Measurements from ENCODE around the gene NCBP2.

The NCBP2 gene

GRCh38 chr3:196942226-196942914, at the start of gene NCBP2:
NCBP2 (minus strand) TSS chr3:196942528; CDS start chr3:196942503, 25 bp downstream.
- peak; percentile 97 for DNase-seq (ENCODE audit: low spot score)
- Histone ChIP-seq H3K4me3 (ENCODE audit: severe bottlenecking) (peak within 1 kb of the TSS; percentile 89), H3K4me1 (ENCODE audit: insufficient read depth, poor library complexity, severe bottlenecking) (peaks cover 4% of the 10 kb centered on the region), H3K36me3 (ENCODE audit: low read depth) (peaks cover 40% of the 10 kb centered on the region), H3K27me3 (ENCODE audit: insufficient read depth, poor library complexity, severe bottlenecking) (no peaks in the 10 kb centered on the region), H3K27ac (ENCODE audit: poor library complexity, severe bottlenecking) (peak within 1 kb of the TSS; percentile 70), H3K9me3 (ENCODE audit: severe bottlenecking) (no peaks in the 10 kb centered on the region)
- ATAC-seq (ENCODE audit: low read depth): peak; percentile 87
- peak; percentile 69 for TF ChIP-seq CTCF (IDR thresholded peaks at IDR 0.05; ENCODE audit: poor library complexity, severe bottlenecking)

- no peak overlapping the region for H3K4me3 ChIP-seq (ENCODE audit: severe bottlenecking)
- H3K9me3 ChIP-seq (ENCODE audit: severe bottlenecking): no peaks in the 10 kb centered on the region
- H3K27ac ChIP-seq (ENCODE audit: poor library complexity, severe bottlenecking): no peak overlapping the region
- DNase-seq (ENCODE audit: low spot score) (no peak), ATAC-seq (ENCODE audit: low read depth) (no peak)
- no peak for TF ChIP-seq CTCF (IDR thresholded peaks at IDR 0.05; ENCODE audit: poor library complexity, severe bottlenecking)
- no peaks in the 10 kb centered on the region for H3K4me1 ChIP-seq (ENCODE audit: insufficient read depth, poor library complexity, severe bottlenecking)
- no peaks in the 10 kb centered on the region for H3K27me3 ChIP-seq (ENCODE audit: insufficient read depth, poor library complexity, severe bottlenecking)
- no peaks in the 10 kb centered on the region for H3K36me3 ChIP-seq (ENCODE audit: low read depth)
These were observed 49.5 kb upstream of the NCBP2 start for GRCh38 chr3:196991581-196992460.

GRCh38 chr3:196990601-196991007, 48.3 kb upstream of the NCBP2 start:
- Histone ChIP-seq H3K4me3 (ENCODE audit: severe bottlenecking) (no peak overlapping the region), H3K9me3 (ENCODE audit: severe bottlenecking) (no peaks in the 10 kb centered on the region), H3K36me3 (ENCODE audit: low read depth) (no peaks in the 10 kb centered on the region), H3K4me1 (ENCODE audit: insufficient read depth, poor library complexity, severe bottlenecking) (no peaks in the 10 kb centered on the region), H3K27me3 (ENCODE audit: insufficient read depth, poor library complexity, severe bottlenecking) (no peaks in the 10 kb centered on the region), H3K27ac (ENCODE audit: poor library complexity, severe bottlenecking) (no peak overlapping the region)
- ATAC-seq (ENCODE audit: low read depth) (no peak), DNase-seq (ENCODE audit: low spot score) (no peak)
- no peak for TF ChIP-seq CTCF (IDR thresholded peaks at IDR 0.05; ENCODE audit: poor library complexity, severe bottlenecking)

- Histone ChIP-seq H3K27ac (ENCODE audit: poor library complexity, severe bottlenecking) (no peak overlapping the region), H3K36me3 (ENCODE audit: low read depth) (no peaks in the 10 kb centered on the region), H3K4me3 (ENCODE audit: severe bottlenecking) (no peak overlapping the region), H3K4me1 (ENCODE audit: insufficient read depth, poor library complexity, severe bottlenecking) (no peaks in the 10 kb centered on the region), H3K9me3 (ENCODE audit: severe bottlenecking) (no peaks in the 10 kb centered on the region), H3K27me3 (ENCODE audit: insufficient read depth, poor library complexity, severe bottlenecking) (no peaks in the 10 kb centered on the region)
- TF ChIP-seq CTCF (IDR thresholded peaks at IDR 0.05; ENCODE audit: poor library complexity, severe bottlenecking): no peak
- no peak for DNase-seq (ENCODE audit: low spot score)
- ATAC-seq (ENCODE audit: low read depth): no peak; the same call in 2 of the 3 replicates
These were observed 47.5 kb upstream of the NCBP2 start for GRCh38 chr3:196989721-196990262.

Measured in RWPE2 (cell line).